H9 (cell line): ENCODE results near the gene SRSF12. TPM values are rescaled to one million over a fixed set of nuclear protein-coding genes. Genes with fewer than 3 reads are reported as not detected.

Source experiments
- DNase-seq: peaks from one replicate; pipeline ENCODE4 v3.0.0-alpha.2; 2017
- H2AFZ ChIP-seq: one replicate; pipeline ENCODE4 v1.6.1; 2013; ENCODE audit warnings: mild to moderate bottlenecking, low read length, control low read depth, moderate library complexity
- H2AK5ac ChIP-seq: 2 replicates; pipeline ENCODE4 v1.6.1; 2013; ENCODE audit warnings: low read length, control low read depth, mixed read lengths; ENCODE audit not compliant: insufficient read length
- H2BK120ac ChIP-seq: one replicate; pipeline ENCODE4 v1.6.1; 2013; ENCODE audit warnings: low read depth, mild to moderate bottlenecking, low read length, control low read depth, inconsistent platforms; ENCODE audit not compliant: poor library complexity, severe bottlenecking
- H2BK12ac ChIP-seq: 2 replicates; pipeline ENCODE4 v1.6.1; 2013; ENCODE audit warnings: low read length, control low read depth, mixed read lengths, low read depth; ENCODE audit not compliant: insufficient read length
- H2BK15ac ChIP-seq: 2 replicates; pipeline ENCODE4 v1.6.1; 2013; ENCODE audit warnings: low read depth, low read length, control low read depth
- H2BK20ac ChIP-seq: one replicate; pipeline ENCODE4 v1.6.1; 2013; ENCODE audit warnings: low read depth, mild to moderate bottlenecking, low read length, control low read depth, inconsistent platforms; ENCODE audit not compliant: poor library complexity, severe bottlenecking
- H2BK5ac ChIP-seq: 2 replicates; pipeline ENCODE4 v1.6.1; 2013; ENCODE audit warnings: low read length, control low read depth, mixed read lengths; ENCODE audit not compliant: insufficient read length
- H3K14ac ChIP-seq: 2 replicates; pipeline ENCODE4 v1.6.1; 2013; ENCODE audit warnings: low read length, control low read depth; ENCODE audit not compliant: insufficient read depth
- H3K18ac ChIP-seq: 2 replicates; pipeline ENCODE4 v1.6.1; 2013; ENCODE audit warnings: low read depth, mild to moderate bottlenecking, mixed read lengths, low read length, control low read depth; ENCODE audit not compliant: insufficient read length
- H3K23ac ChIP-seq: 2 replicates; pipeline ENCODE4 v1.6.1; 2013; ENCODE audit warnings: low read length, control low read depth, mixed read lengths, low read depth; ENCODE audit not compliant: insufficient read length
- H3K23me2 ChIP-seq: 2 replicates; pipeline ENCODE4 v1.6.1; 2013; ENCODE audit warnings: low read depth, mild to moderate bottlenecking, mixed read lengths, low read length, control low read depth; ENCODE audit not compliant: insufficient read length, poor library complexity, severe bottlenecking
- H3K27ac ChIP-seq: 2 replicates; pipeline ENCODE4 v1.5.1; 2013; ENCODE audit warnings: low read length, control low read depth, mixed read lengths, low read depth; ENCODE audit not compliant: insufficient read length
- H3K27me3 ChIP-seq: 2 replicates; pipeline ENCODE4 v1.6.1; 2013; ENCODE audit warnings: low read length, control low read depth, inconsistent platforms; ENCODE audit not compliant: insufficient read depth
- H3K4ac ChIP-seq: 2 replicates; pipeline ENCODE4 v1.6.1; 2013; ENCODE audit warnings: low read depth, mild to moderate bottlenecking, control low read depth, inconsistent platforms, low read length, moderate library complexity
- H3K4me1 ChIP-seq: 2 replicates; pipeline ENCODE4 v1.6.1; 2013; ENCODE audit warnings: low read length, control low read depth, inconsistent platforms; ENCODE audit not compliant: insufficient read depth
- H3K4me2 ChIP-seq: 2 replicates; pipeline ENCODE4 v1.6.1; 2013; ENCODE audit warnings: low read length, control low read depth, mixed read lengths; ENCODE audit not compliant: insufficient read length, insufficient read depth
- H3K56ac ChIP-seq: 2 replicates; pipeline ENCODE4 v1.6.1; 2013; ENCODE audit warnings: low read depth, mild to moderate bottlenecking, mixed read lengths, low read length, control low read depth; ENCODE audit not compliant: insufficient read length
- H3K79me1 ChIP-seq: 2 replicates; pipeline ENCODE4 v1.6.1; 2013; ENCODE audit warnings: low read depth, mild to moderate bottlenecking, moderate library complexity, low read length, control low read depth, inconsistent platforms; ENCODE audit not compliant: insufficient read depth, poor library complexity, severe bottlenecking
- H3K79me2 ChIP-seq: 2 replicates; pipeline ENCODE4 v1.6.1; 2013; ENCODE audit warnings: low read length, control low read depth, inconsistent platforms; ENCODE audit not compliant: insufficient read depth
- H3K9ac ChIP-seq: 2 replicates; pipeline ENCODE4 v1.6.1; 2013; ENCODE audit warnings: low read length, control low read depth, mixed read lengths; ENCODE audit not compliant: insufficient read length; ENCODE audit errors: extremely low read depth
- H3K9me3 ChIP-seq: one replicate; pipeline ENCODE4 v1.6.1; 2013; ENCODE audit warnings: low read depth, low read length, inconsistent platforms; ENCODE audit not compliant: control insufficient read depth
- H3T11ph ChIP-seq: one replicate; pipeline ENCODE4 v1.6.1; 2013; ENCODE audit warnings: mild to moderate bottlenecking, low read length, control low read depth, inconsistent platforms
- H4K20me1 ChIP-seq: one replicate; pipeline ENCODE4 v1.6.1; 2013; ENCODE audit not compliant: control insufficient read depth, insufficient read length, insufficient read depth
- H4K5ac ChIP-seq: 2 replicates; pipeline ENCODE4 v1.6.1; 2013; ENCODE audit warnings: low read depth, mild to moderate bottlenecking, mixed read lengths, low read length, control low read depth; ENCODE audit not compliant: insufficient read length
- H4K8ac ChIP-seq: replicated peaks from 2 replicates; pipeline ENCODE4 v1.6.1; 2013; ENCODE audit warnings: low read length, control low read depth, mixed read lengths, low read depth; ENCODE audit not compliant: insufficient read length
- H4K91ac ChIP-seq: 2 replicates; pipeline ENCODE4 v1.6.1; 2013; ENCODE audit warnings: low read depth, mild to moderate bottlenecking, moderate library complexity, mixed read lengths, low read length, control low read depth; ENCODE audit not compliant: insufficient read length
- H3K27ac Mint-ChIP-seq, 3 experiments: 2 replicates in 2 of 3; 3 replicates in 1 of 3; pipeline ENCODE4 v1.8.0; 2020 to 2021; ENCODE audit warnings: mixed read lengths in 3 of 3, mild to moderate bottlenecking in 1 of 3, moderate library complexity in 1 of 3
- H3K27me3 Mint-ChIP-seq: 2 replicates; pipeline ENCODE4 v1.8.0; 2021; ENCODE audit warnings: low read depth, mild to moderate bottlenecking, moderate library complexity, mixed read lengths
- H3K36me3 Mint-ChIP-seq, 3 experiments: 2 replicates in 2 of 3; 3 replicates in 1 of 3; pipeline ENCODE4 v1.8.0; 2020 to 2021; ENCODE audit warnings: low read depth in 3 of 3, mixed read lengths in 3 of 3; ENCODE audit not compliant: insufficient read depth in 1 of 3
- H3K4me1 Mint-ChIP-seq, 2 experiments: 2 replicates each; pipeline ENCODE4 v1.8.0; 2020; ENCODE audit warnings: mixed read lengths in 2 of 2
- H3K4me3 Mint-ChIP-seq, 2 experiments: 2 replicates in 1 of 2; 3 replicates in 1 of 2; pipeline ENCODE4 v1.8.0; 2020 to 2021; ENCODE audit warnings: mild to moderate bottlenecking in 2 of 2, mixed read lengths in 2 of 2, moderate library complexity in 1 of 2
- H3K9me3 Mint-ChIP-seq, 2 experiments: 2 replicates in 1 of 2; 3 replicates in 1 of 2; pipeline ENCODE4 v1.8.0; 2020; ENCODE audit warnings: mild to moderate bottlenecking in 2 of 2, mixed read lengths in 2 of 2, moderate library complexity in 1 of 2
- CTCF ChIP-seq: fragments of 200-600 bp; sonication (generic); conservative IDR thresholded peaks from 3 replicates; pipeline ENCODE4 v1.8.0; 2021; ENCODE audit warnings: antibody characterized with exemption, mild to moderate bottlenecking
- WGBS: extraction: QIAGEN DNeasy Blood & Tissue Kit; methylation state at CpG from one replicate; pipeline ENCODE4 v1.1.7; 2013; ENCODE audit warnings: missing lambda C conversion rate, low lambda C conversion rate, mixed read lengths; ENCODE audit not compliant: insufficient read length; ENCODE audit errors: extremely low coverage; 5-methylcytosine and 5-hydroxymethylcytosine counted together
- total RNA-seq: library from RNA; stranded (reverse); gene quantifications from 2 replicates; pipeline ENCODE4 v1.2.1, GENCODE V29; 2021

The SRSF12 gene
- total RNA-seq, 1 experiment from 2014 or later: 7.6 TPM

- no CpG with 5 or more reads among the region's 3 CpGs for WGBS
- H3K27me3 ChIP-seq: peaks cover 20% of the 10 kb centered on the region
- H3K14ac ChIP-seq: no peak overlapping the region
- H3K4ac ChIP-seq: no peak overlapping the region
- Mint-ChIP-seq H3K36me3 (no peaks in the 10 kb centered on the region), H3K27ac (no peak overlapping the region), H3K27me3 (peaks cover 45% of the 10 kb centered on the region), H3K9me3 (no peaks in the 10 kb centered on the region), H3K4me1 (peaks cover 10 to 19% of the 10 kb centered on the region in 2 experiments), H3K4me3 (no peak overlapping the region)
- no peaks in the 10 kb centered on the region for H4K20me1 ChIP-seq
- H3K79me2 ChIP-seq: no peaks in the 10 kb centered on the region
- H3K79me1 ChIP-seq: no peaks in the 10 kb centered on the region
- no peak for TF ChIP-seq CTCF
- H3K4me2 ChIP-seq: no peak overlapping the region
- H3K18ac ChIP-seq: no peak overlapping the region
- H4K8ac ChIP-seq: no peak overlapping the region
- H3K23me2 ChIP-seq: no peaks in the 10 kb centered on the region
- H2BK120ac ChIP-seq: no peak overlapping the region
- DNase-seq: no peak
- H3K4me1 ChIP-seq: peaks cover 8% of the 10 kb centered on the region; the same call in 1 of the 2 replicates
- no peak overlapping the region for H2BK20ac ChIP-seq
- H3K56ac ChIP-seq: no peak overlapping the region
- H2BK5ac ChIP-seq: no peak overlapping the region
- H3K9ac ChIP-seq: no peak overlapping the region
- H3K27ac ChIP-seq: no peak overlapping the region
- H3T11ph ChIP-seq: no peak overlapping the region
- H4K5ac ChIP-seq: no peak overlapping the region
- no peak overlapping the region for H2AK5ac ChIP-seq
- H2BK12ac ChIP-seq: no peak overlapping the region
- H4K91ac ChIP-seq: no peak overlapping the region
- no peaks in the 10 kb centered on the region for H3K9me3 ChIP-seq
- H2BK15ac ChIP-seq: no peak overlapping the region
- H2AFZ ChIP-seq: no peak overlapping the region
- no peak overlapping the region for H3K23ac ChIP-seq
Measured at GRCh38 chr6:89050697-89051096, 67.2 kb downstream of the SRSF12 start.
